Stimulated activated CD4-positive, alpha-beta T cell treated with anti-CD3 and anti-CD28 coated beads, Interleukin-1b, Interleukin-23, amount 100 ng/mL, for 48 hours (primary cell): ENCODE results near the gene CFAP90.

Experiments
- DNase-seq: peaks from one replicate; pipeline ENCODE4 v3.0.0-alpha.2; 2020

CFAP90 gene

GRCh38 chr5:7850395-7851239, at the start of gene CFAP90:
Gene CFAP90, minus strand, starts transcription at chr5:7851133. Its CDS starts 112 bp downstream, at chr5:7851021.
- no peak for DNase-seq

GRCh38 chr5:7897014-7897600, 46.2 kb upstream of the CFAP90 start:
- DNase-seq, result no peak

GRCh38 chr5:7894860-7895259, 43.9 kb upstream of the CFAP90 start:
- DNase-seq, result no peak

- DNase-seq, result no peak
Measured at GRCh38 chr5:7894439-7894838, 43.5 kb upstream of the CFAP90 start.

GRCh38 chr5:7888901-7889300, 38.0 kb upstream of the CFAP90 start:
- no peak for DNase-seq

GRCh38 chr5:7886849-7887475, 36.0 kb upstream of the CFAP90 start:
- DNase-seq, result no peak

GRCh38 chr5:7884491-7885267, 33.7 kb upstream of the CFAP90 start:
- DNase-seq, result no peak

GRCh38 chr5:7882926-7883325, 32.0 kb upstream of the CFAP90 start:
- DNase-seq, result no peak

GRCh38 chr5:7881816-7882215, 30.9 kb upstream of the CFAP90 start:
- no peak for DNase-seq

GRCh38 chr5:7881091-7881490, 30.2 kb upstream of the CFAP90 start:
- DNase-seq, result no peak

GRCh38 chr5:7878381-7878873, 27.5 kb upstream of the CFAP90 start:
- DNase-seq, result no peak

GRCh38 chr5:7877851-7878250, 26.9 kb upstream of the CFAP90 start:
- no peak for DNase-seq

- peak; percentile 45 for DNase-seq
Measured at GRCh38 chr5:7876867-7877266, 25.9 kb upstream of the CFAP90 start.

GRCh38 chr5:7875151-7875550, 24.2 kb upstream of the CFAP90 start:
- DNase-seq, result no peak

GRCh38 chr5:7874639-7875038, 23.7 kb upstream of the CFAP90 start:
- no peak for DNase-seq

GRCh38 chr5:7873216-7873615, 22.3 kb upstream of the CFAP90 start:
- DNase-seq, result peak; percentile 35

GRCh38 chr5:7872517-7873130, 21.7 kb upstream of the CFAP90 start:
- no peak for DNase-seq

GRCh38 chr5:7871653-7872052, 20.7 kb upstream of the CFAP90 start:
- no peak for DNase-seq

- DNase-seq, result peak; percentile 45
Measured at GRCh38 chr5:7869474-7870136, 18.7 kb upstream of the CFAP90 start.

- DNase-seq, result peak; percentile 89
Measured at GRCh38 chr5:7868773-7869473, 18.0 kb upstream of the CFAP90 start, which contains the start of the genes FASTKD3 and MTRR. Gene FASTKD3, minus strand, starts transcription at chr5:7869031. Its CDS starts 948 bp downstream, at chr5:7868083. Gene MTRR, plus strand, starts transcription at chr5:7869148. Its CDS starts 1,647 bp downstream, at chr5:7870795.

- DNase-seq, result no peak
Measured at GRCh38 chr5:7868427-7868772, 17.5 kb upstream of the CFAP90 start.
